ENCODE results near the gene SNU13.
A peak's percentile ranks its signal among the peaks of the same experiment; 100 is the strongest.
"Not testable (repeated sequence)": the region's sequence is repeated elsewhere in the genome, so short reads cannot be mapped to it uniquely, and the experiment has no call there.

SNU13 gene

GRCh38 chr22:41676134-41676533 is 12.5 kb downstream of the SNU13 start:
- no peak for DNase-seq

- DNase-seq, result no peak
These were observed 13.8 kb downstream of the SNU13 start for GRCh38 chr22:41674846-41675340.

- no peak for DNase-seq
These were observed 15.7 kb downstream of the SNU13 start for GRCh38 chr22:41672780-41673509.

GRCh38 chr22:41672096-41672495 is 16.6 kb downstream of the SNU13 start:
- DNase-seq, result peak; percentile 16

- DNase-seq, result no peak
These were observed 19.4 kb downstream of the SNU13 start for GRCh38 chr22:41668971-41669911.

- DNase-seq, result no peak
These were observed 23.7 kb downstream of the SNU13 start for GRCh38 chr22:41664951-41665350.

GRCh38 chr22:41664490-41664889 is 24.2 kb downstream of the SNU13 start:
- no peak for DNase-seq

- DNase-seq, result not testable (repeated sequence)
These were observed 25.1 kb downstream of the SNU13 start for GRCh38 chr22:41663594-41663993.

- no peak for DNase-seq
These were observed 27.0 kb downstream of the SNU13 start for GRCh38 chr22:41661713-41662112.

- no peak for DNase-seq
These were observed 27.6 kb downstream of the SNU13 start for GRCh38 chr22:41661088-41661487.

- no peak for DNase-seq
These were observed 28.3 kb downstream of the SNU13 start for GRCh38 chr22:41660416-41660815.

- no peak for DNase-seq
These were observed 28.7 kb downstream of the SNU13 start for GRCh38 chr22:41659941-41660340.

GRCh38 chr22:41658869-41659268 is 29.8 kb downstream of the SNU13 start:
- DNase-seq, result no peak

- no peak for DNase-seq
These were observed 31.0 kb downstream of the SNU13 start for GRCh38 chr22:41657709-41658108.

- peak; percentile 18 for DNase-seq
These were observed 32.1 kb downstream of the SNU13 start for GRCh38 chr22:41656556-41656955.

- no peak for DNase-seq
These were observed 34.3 kb downstream of the SNU13 start for GRCh38 chr22:41654322-41654721.

- DNase-seq, result no peak
These were observed 37.8 kb downstream of the SNU13 start for GRCh38 chr22:41650821-41651220.

- no peak for DNase-seq
These were observed 38.4 kb downstream of the SNU13 start for GRCh38 chr22:41650229-41650628.

- DNase-seq, result no peak
These were observed 40.2 kb downstream of the SNU13 start for GRCh38 chr22:41648432-41648831.

- no peak for DNase-seq
These were observed 40.9 kb downstream of the SNU13 start for GRCh38 chr22:41647771-41648170.

GRCh38 chr22:41642331-41643110 is 46.1 kb downstream of the SNU13 start:
- DNase-seq, result no peak

GRCh38 chr22:41641854-41642253 is 46.8 kb downstream of the SNU13 start:
- no peak for DNase-seq

- DNase-seq, result no peak
These were observed 49.9 kb downstream of the SNU13 start for GRCh38 chr22:41638748-41639147.

All from NCI-H69 (cell line).